Testis (tissue), 3 donors: ENCODE data around the gene TBCD. TPM values are rescaled to one million over a fixed set of nuclear protein-coding genes. Genes with fewer than 3 reads are reported as not detected.

ENCODE experiments used
- DNase-seq: peaks from one replicate; pipeline ENCODE4 v3.0.0-alpha.2; 2019
- H3K27ac ChIP-seq, 2 donors: fragments of 200-600 bp; sonication (generic); one replicate each; pipeline ENCODE4 v1.5.1; 2019
- H3K27me3 ChIP-seq: fragments of 200-600 bp; sonication (generic); one replicate; pipeline ENCODE4 v1.5.1; 2019
- H3K36me3 ChIP-seq: fragments of 200-600 bp; sonication (generic); one replicate; pipeline ENCODE4 v1.5.1; 2017; ENCODE audit warnings: low read depth; ENCODE audit errors: missing control alignments
- H3K4me1 ChIP-seq: fragments of 200-600 bp; sonication (generic); one replicate; pipeline ENCODE4 v1.5.1; 2019
- H3K4me3 ChIP-seq, 2 donors: fragments of 200-600 bp; sonication (generic); one replicate each; pipeline ENCODE4 v1.5.1; 2017 to 2019
- H3K9me3 ChIP-seq: fragments of 200-600 bp; sonication (generic); one replicate; pipeline ENCODE4 v1.5.1; 2017
- POLR2A ChIP-seq: fragments of 450-650 bp; IDR thresholded peaks from one replicate; pipeline ENCODE4 v1.6.1; 2017; ENCODE audit warnings: antibody characterized with exemption, mild to moderate bottlenecking, moderate library complexity
- WGBS, 2 donors: methylation state at CpG; one replicate each; pipeline ENCODE4 v1.1.5; 2018; 5-methylcytosine and 5-hydroxymethylcytosine counted together
- intact Hi-C: fragments of 100-400 bp; cut with DNase I; formaldehyde crosslinking; loops from one replicate; pipeline ENCODE4 v1.15.1; 2023; ENCODE audit warnings: low total_unique reads
- polyA plus RNA-seq: library from polyadenylated mRNA; stranded (reverse); fragments of 350-450 nt; fragmentation: Illumina TruSeq; extraction: RNeasy Lipid Tissue Mini Kit (QIAGEN cat#74804); gene quantifications from one replicate; pipeline ENCODE4 v1.2.3, GENCODE V29; 2014; ENCODE audit warnings: low read depth, low replicate concordance; ENCODE audit not compliant: insufficient read depth
- total RNA-seq, 2 donors: library from RNA; depleted of rRNA; stranded (reverse); fragments of >200 nt; gene quantifications; one replicate each; pipeline ENCODE4 v1.2.3, GENCODE V29; 2016
- TF ChIP-seq, protein P1 (sequence below), 3 experiments: fragments of 450-650 bp in 2 of 3; fragments of 200-600 bp in 1 of 3; sonication (generic) in 1 of 3; IDR thresholded peaks; one replicate each; pipeline ENCODE4 v1.5.1; 2016 to 2019; ENCODE audit warnings: antibody characterized with exemption in 3 of 3, mild to moderate bottlenecking in 2 of 3, moderate library complexity in 1 of 3

Gene TBCD
- total and polyA plus RNA-seq, 3 donors from 2014 or later: 81.2 to 128 (median 115) TPM

DNA sequence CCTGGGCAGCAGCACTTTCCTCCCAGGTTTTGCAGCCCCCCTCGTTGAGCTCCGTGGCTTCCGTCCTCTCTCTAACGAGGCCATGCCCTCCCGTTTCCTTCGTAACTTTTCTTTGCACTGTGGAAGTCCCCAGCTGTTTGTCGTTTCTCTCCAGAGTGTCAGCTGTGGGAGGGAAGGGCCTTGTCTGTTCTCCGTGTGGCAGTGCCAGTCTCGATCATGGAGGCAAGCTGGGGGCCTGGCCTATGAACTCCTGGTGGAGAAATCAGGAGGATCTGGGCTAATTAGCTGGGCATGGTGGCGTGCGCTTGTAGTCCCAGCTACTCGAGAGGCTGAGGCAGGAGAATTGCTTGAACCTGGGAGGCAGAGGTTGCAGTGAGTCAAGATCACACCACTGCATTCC lies 28.3 kb downstream of the TBCD start:
- H3K9me3 ChIP-seq: no peaks in the 10 kb centered on the region
- H3K4me3 ChIP-seq: no peak overlapping the region
- H3K27me3 ChIP-seq: no peaks in the 10 kb centered on the region
- no peak for TF ChIP-seq POLR2A
- TF ChIP-seq, protein P1, sequence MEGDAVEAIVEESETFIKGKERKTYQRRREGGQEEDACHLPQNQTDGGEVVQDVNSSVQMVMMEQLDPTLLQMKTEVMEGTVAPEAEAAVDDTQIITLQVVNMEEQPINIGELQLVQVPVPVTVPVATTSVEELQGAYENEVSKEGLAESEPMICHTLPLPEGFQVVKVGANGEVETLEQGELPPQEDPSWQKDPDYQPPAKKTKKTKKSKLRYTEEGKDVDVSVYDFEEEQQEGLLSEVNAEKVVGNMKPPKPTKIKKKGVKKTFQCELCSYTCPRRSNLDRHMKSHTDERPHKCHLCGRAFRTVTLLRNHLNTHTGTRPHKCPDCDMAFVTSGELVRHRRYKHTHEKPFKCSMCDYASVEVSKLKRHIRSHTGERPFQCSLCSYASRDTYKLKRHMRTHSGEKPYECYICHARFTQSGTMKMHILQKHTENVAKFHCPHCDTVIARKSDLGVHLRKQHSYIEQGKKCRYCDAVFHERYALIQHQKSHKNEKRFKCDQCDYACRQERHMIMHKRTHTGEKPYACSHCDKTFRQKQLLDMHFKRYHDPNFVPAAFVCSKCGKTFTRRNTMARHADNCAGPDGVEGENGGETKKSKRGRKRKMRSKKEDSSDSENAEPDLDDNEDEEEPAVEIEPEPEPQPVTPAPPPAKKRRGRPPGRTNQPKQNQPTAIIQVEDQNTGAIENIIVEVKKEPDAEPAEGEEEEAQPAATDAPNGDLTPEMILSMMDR (IDR thresholded peaks at IDR 0.05): no peak
- intact Hi-C loops: no loop called here
- DNase-seq: no peak
- WGBS, 2 donors: 66 to 75% methylated on average over 12 of the region's 12 CpGs
- peaks cover 3% of the 10 kb centered on the region for H3K4me1 ChIP-seq
- no peaks in the 10 kb centered on the region for H3K36me3 ChIP-seq
- H3K27ac ChIP-seq: no peak overlapping the region

DNA sequence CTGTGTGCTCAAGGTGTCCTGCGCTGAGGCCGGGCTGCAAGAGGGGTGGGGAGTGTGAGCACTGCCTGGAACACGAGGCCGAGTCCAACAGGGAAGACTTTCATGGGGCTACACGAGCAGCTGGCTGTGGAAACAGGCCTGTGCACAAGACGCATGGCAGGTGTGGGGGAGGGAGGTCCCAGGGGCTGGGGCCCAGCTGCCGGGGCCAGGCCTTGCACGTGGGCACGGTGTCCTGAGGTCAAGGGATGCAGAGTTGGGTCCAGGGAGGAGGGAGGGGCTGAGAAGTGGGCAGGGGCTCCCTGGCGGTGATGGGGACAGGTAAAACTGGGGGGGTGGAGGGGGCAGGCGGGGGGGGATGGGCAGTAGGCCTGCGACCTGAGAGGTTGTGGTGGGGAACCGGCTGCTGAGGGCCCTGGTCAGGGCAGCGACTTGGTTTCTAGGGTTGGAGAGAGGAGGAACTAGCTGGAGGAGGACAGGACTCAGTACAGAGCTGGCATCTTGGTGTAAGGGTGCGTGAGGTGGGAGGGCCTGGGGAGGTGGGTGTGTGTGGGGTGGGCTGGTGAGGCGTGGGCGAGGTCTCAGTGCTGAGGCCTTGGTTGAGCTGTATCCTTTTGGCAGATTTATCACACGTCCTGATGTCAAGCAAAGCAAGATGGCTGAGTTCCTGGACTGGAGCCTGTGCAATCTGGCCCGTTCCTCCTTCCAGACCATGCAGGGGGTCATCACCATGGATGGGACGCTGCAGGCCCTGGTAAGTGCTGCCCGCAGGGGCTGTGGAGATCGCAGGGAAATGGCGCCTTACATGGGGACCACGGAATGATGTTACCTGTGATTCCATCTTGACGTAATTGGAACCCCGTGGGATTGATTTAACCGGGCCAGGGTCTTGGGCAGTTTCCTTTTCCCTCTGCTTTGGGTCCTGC lies 29.4 kb downstream of the TBCD start:
- WGBS, 2 donors: 75 to 76% methylated on average over 19 to 27 of the region's 27 CpGs
- no peaks in the 10 kb centered on the region for H3K9me3 ChIP-seq
- no peak for TF ChIP-seq POLR2A
- TF ChIP-seq, protein P1 (IDR thresholded peaks at IDR 0.05): no peak
- H3K4me1 ChIP-seq: peaks cover 3% of the 10 kb centered on the region
- H3K4me3 ChIP-seq: no peak overlapping the region
- H3K36me3 ChIP-seq: no peaks in the 10 kb centered on the region
- DNase-seq: no peak
- H3K27ac ChIP-seq: no peak overlapping the region
- intact Hi-C loops: no loop called here
- H3K27me3 ChIP-seq: no peaks in the 10 kb centered on the region

DNA sequence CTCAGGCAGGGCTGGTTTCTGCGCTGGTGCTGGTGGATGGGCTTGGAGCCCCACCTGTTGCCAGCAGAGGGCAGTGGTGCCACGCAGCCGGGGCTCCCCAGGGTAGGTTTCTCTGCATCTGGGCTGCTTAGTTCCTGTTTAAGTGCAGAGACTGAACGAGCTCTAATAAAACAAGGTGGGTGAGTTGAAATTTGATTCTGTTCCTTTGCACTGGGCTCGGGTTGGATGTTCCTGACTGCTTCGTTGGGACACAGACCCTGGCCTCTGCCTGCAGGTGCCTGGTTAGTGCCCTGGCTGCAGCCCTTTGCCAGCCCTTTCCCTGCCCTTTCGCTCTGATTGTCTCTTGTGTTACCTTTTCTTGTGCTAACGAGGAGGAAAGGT lies 30.0 kb downstream of the TBCD start:
- Histone ChIP-seq H3K4me3 (no peak overlapping the region), H3K36me3 (no peaks in the 10 kb centered on the region), H3K27me3 (no peaks in the 10 kb centered on the region), H3K9me3 (no peaks in the 10 kb centered on the region), H3K27ac (no peak overlapping the region), H3K4me1 (peaks cover 3% of the 10 kb centered on the region)
- peak; percentile 82 for DNase-seq
- intact Hi-C loops: no loop called here
- 36 to 48% methylated on average over 8 of the region's 8 CpGs for WGBS, 2 donors
- TF ChIP-seq, protein P1 (IDR thresholded peaks at IDR 0.05): peak; percentile 84 to 91 (median 90)
- no peak for TF ChIP-seq POLR2A

DNA sequence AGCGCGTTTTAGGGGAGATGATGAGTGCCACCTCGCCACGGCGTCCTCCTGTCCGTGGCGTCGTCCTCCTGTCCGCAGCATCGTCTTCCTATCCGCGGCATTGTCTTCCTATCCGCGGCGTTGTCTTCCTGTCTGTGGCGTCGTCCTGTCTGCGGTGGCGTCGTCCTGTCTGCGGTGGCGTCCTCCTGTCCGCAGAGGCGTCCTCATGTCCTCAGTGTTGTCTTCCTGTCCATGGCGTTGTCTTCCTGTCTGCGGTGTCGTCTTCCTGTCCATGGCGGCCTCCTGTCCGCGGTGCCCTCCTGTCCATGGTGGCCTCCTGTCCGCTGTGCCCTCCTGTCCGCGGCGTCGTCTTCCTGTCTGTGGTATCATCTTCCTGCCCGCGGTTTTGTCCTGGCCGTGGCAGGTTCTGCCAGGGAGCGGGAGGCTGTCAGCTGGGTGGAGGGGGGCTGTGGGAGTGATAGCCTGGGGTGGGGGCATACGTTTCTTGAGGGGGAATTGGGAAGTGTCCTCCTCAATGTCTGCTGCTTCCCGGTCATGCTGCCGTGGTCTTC lies 30.9 kb downstream of the TBCD start:
- TF ChIP-seq, protein P1 (IDR thresholded peaks at IDR 0.05): no peak
- no peak for TF ChIP-seq POLR2A
- Histone ChIP-seq H3K4me3 (no peak overlapping the region), H3K27ac (no peak overlapping the region), H3K9me3 (no peaks in the 10 kb centered on the region), H3K27me3 (no peaks in the 10 kb centered on the region), H3K36me3 (no peaks in the 10 kb centered on the region), H3K4me1 (peaks cover 3% of the 10 kb centered on the region)
- intact Hi-C loops: no loop called here
- 90 to 91% methylated on average over 38 to 42 of the region's 42 CpGs for WGBS, 2 donors
- no peak for DNase-seq
